ENCODE data around the gene PTPN20.

GRCh38 chr10:47019155-47020145 is 108.2 kb downstream of the PTPN20 start:
- TF ChIP-seq CTCF (IDR thresholded peaks at IDR 0.05; ENCODE audit: borderline replicate concordance, extremely low read depth, low read length, poor library complexity, severe bottlenecking) (no peak), EZH2 (IDR thresholded peaks at IDR 0.05; ENCODE audit: borderline replicate concordance, low read depth, low read length, severe bottlenecking) (no peak)
